ENCODE results near the gene PAK1.

The PAK1 gene

GRCh38 chr11:77370217-77370616 lies 103.7 kb downstream of the PAK1 start:
- DNase-seq: no peak

- no peak for DNase-seq
These were observed 112.7 kb downstream of the PAK1 start for GRCh38 chr11:77361184-77361583.

DNA sequence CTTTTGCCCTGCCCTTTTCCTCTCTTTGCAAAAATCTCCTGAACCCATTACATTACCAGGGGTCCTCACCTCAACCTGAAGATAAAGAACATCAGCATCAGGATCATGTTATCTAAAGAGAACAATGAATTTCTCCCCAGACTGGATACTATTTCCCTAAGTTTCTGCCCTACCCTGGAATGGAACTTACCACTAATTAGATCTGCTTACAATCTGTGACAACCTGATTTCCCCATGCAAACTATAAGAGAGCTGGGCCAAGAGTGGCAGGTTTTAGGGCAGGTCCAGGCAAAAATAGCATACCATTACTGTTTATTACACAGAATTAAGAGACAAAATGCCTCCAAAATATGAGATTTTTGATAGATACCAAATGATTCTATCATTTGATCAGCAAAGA lies 114.4 kb downstream of the PAK1 start:
- DNase-seq: no peak

DNA sequence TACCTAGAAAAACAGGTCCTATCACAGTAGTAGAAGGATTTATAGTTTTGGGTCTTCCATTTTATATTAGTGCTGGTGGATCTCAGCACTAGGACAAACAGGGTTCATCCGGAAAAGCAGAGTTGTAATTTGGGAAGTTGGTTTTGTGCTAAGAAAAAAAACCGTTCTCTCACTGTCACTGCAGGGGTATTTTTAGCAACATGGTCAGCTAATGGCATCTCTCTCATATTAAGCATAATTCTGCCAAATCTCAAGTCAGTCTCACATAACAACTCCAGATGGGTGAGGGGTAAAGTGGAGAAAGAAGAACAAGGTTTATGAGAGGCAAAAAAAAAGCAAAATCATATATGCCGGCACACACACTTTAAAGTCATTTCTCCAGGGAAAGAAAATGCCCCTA lies 120.8 kb downstream of the PAK1 start:
- DNase-seq: no peak

GRCh38 chr11:77351281-77351886 lies 122.5 kb downstream of the PAK1 start:
- DNase-seq: no peak

- no peak for DNase-seq
These were observed 125.9 kb downstream of the PAK1 start for GRCh38 chr11:77347948-77348347.

DNA sequence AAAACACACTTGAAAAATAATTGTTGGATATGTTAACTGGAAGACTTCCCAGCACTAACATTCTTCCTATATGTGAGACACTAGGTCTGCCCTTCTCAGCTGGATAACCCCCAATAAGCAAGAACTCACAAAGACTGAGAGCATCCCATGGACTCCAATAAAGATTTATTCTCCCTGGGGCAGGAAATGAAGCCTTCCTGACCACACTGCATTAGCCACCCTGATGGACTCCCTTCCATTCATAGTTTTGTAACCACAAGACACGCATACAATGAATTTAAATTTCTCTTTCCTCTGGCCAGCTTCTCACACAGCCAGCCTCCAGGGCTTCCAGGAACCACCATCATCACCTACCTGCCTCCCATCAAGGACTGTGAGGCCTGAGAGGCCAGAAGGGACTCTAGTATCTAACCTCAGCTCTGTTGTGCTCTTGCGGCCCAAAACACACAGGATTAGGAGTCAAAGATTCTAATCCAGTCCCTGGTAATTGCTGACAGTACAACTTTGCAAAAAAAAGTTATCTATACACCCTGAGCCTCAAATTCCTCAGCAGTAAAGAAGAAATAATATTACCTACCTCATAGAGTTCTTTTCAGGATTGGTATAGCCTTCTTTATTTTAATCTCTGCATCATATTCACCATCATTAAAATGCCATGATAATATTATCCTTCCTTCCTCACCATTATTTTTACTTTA lies 126.8 kb downstream of the PAK1 start:
- DNase-seq: no peak

DNA sequence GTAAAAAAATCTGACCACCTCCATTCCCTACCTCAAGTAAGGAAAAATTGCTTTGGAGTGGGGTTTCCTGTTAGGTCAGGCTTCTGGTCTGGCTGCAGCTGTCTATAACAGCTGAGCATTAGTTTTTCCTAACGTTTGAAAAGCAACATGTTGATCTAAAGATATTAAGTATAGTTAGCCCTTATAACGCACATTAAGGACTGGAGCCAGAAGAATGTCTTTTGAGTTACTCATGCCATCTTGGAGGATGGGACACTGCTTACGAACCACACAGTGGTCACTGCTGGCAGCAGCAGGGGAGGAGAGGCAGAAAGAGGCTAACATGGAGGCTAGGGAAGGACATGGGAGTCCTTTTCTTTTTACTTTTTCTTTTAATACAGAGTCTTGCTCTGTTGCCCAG lies 128.3 kb downstream of the PAK1 start:
- DNase-seq: no peak

- no peak for DNase-seq
These were observed 133.4 kb downstream of the PAK1 start for GRCh38 chr11:77340501-77340900.

- no peak for DNase-seq
These were observed 141.6 kb downstream of the PAK1 start for GRCh38 chr11:77332259-77332658.

DNA sequence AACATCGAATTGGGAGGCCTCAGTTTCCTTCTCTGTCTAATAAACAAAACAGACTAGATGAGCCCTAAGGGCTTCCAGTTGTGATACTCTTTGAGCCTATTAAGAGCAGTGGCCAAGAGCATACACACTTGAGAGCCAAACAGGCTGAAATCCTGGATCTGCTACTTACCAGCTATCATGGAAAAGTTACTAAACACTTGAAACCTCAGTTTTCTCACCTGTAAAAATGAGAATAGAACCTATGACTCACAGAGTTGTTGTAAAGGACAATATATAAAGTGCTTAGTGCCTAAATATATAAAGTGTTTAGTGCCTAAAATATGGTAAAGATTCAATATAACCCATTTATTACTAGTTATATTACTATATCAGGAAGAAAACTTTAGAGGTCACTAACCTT lies 148.7 kb downstream of the PAK1 start:
- DNase-seq: no peak

DNA sequence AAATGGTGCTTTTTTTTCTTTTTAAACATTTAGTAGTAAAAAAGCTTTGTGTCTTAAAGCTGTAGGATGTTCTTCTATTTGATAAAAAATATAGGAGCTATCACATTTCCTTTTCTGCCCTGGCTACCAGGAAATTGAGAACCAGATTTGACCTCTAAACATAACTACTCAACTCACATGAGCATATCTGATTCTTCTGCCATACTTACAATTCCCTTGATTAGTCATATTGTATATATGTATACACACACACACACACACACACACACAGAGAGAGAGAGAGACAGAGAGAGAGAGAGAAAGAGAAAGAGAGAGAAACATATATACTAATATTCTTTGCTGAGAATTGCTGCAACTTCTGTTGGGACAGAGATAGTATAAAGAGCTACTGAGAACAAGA lies 149.4 kb downstream of the PAK1 start:
- DNase-seq: no peak

DNA sequence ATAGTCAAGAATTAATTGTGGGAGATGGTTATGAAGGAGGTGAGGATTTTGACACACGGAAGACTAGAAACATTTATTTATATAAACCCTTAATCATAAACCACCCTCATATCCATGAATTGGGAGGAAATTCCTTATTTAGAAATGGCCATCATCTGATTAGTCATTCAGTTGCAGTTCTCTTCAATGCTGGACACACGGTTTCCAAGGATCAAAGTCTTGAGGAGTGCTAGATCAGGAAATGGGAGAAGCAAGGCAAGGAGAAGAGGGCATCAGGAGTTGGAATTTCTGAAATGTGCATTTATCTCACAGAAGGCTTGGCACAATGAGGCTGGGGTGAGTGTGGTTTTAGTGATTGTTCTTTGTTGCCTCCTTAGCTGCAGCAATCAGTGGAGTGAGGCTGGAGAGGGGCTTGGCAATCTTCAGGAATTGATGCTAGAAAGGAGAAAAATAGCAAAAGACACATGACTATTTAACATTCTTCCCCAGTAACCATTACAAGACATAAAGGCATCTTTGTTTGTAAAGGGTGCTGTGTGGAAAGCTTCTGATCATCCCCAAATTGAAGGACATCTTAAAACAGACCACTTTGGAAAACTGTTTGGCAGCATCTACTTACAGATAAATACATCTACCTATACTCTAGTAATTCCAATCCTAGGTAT lies 150.8 kb downstream of the PAK1 start:
- no peak for DNase-seq

DNA sequence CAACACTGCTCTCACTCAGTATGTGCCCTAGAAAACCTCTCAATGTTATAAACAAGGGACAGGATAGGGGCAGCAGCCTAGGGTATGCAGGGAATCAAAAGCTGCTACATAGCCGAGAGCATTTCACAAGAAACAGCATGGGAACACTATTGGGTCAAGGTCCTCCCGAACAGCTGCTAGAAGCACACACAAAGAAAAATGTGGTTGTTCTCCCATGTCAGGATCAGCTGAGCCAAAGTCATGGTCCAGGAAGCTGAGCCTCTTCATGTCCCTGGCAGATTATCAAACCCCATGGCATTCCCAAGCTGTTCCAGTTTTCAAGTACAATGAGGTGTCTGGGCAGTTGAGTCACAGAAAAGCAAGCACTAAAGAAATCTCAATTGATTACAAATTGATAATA lies 151.4 kb downstream of the PAK1 start:
- DNase-seq: no peak

- no peak for DNase-seq
These were observed 153.5 kb downstream of the PAK1 start for GRCh38 chr11:77320351-77320750.

GRCh38 chr11:77318600-77318999 lies 155.3 kb downstream of the PAK1 start:
- DNase-seq: no peak

DNA sequence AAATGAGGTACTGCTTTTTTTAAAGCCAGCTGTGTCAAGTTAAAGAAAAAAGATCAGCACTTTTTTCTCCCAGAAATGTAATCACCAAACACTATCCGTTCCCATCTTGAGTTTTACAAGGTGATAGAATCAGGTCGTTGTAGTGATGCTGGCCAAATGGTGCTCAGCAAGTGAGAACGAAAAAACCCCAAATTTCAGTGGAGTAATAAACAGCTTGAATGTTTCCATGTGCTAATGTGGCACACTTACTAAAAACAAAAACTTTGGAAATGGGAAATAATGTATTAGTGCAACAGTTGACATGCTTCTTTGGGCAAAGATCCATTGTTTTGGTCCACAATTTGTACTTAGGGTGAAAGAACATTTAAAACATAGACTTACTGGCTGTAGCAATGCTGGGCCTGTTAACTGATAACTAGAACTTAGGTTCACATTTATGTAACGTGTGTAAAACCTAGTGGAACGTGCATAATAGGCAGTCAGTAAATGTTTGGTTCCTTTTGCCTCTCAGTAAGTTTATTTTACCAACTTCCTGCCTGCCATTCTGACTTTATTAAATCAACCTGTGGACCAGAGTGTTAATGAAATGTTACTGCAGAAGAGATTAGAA lies 157.1 kb downstream of the PAK1 start:
- DNase-seq: no peak

GRCh38 chr11:77312107-77312506 lies 161.8 kb downstream of the PAK1 start:
- DNase-seq: no peak

- DNase-seq: no peak
These were observed 162.2 kb downstream of the PAK1 start for GRCh38 chr11:77311701-77312100.

DNA sequence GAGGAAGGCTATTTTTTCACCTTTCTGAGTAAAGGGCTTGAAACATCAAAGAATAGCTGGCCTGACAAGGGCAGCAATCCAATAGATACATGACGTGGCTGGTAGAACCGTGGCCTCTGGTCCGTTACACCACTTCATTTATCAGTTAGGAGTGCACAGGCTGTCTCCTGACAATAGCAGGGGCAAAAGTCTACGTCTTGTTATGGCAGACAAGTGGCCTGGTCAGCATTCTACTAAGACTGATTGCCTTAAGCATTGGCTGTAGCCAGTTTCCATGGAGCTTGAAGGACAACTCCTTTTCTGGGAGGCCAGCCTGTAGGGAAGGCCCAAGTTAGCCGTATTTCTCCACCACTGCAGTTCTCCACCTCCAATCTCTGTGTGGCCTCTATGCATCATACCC lies 163.2 kb downstream of the PAK1 start:
- DNase-seq: no peak

GRCh38 chr11:77309401-77310085 lies 164.4 kb downstream of the PAK1 start:
- no peak for DNase-seq

DNA sequence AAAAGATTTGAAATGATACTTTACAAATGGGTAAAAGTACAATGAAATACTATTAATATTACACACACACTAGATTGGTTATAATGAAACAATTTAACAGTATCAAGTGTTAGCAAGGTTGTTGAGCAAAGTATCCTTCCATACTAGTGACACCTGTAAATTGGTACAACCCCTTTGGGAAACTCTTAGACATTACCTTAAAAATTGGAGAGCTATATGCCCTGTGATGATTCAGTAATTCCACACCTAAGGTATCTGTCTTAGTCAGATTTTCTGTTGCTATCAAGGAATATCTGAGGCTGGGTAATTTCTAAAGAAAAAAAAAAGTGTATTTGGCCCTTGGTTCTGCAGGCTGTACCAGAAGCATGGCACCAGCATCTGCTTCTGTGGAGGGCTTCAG lies 165.1 kb downstream of the PAK1 start:
- DNase-seq: no peak

GRCh38 chr11:77303328-77303727 lies 170.6 kb downstream of the PAK1 start:
- no peak for DNase-seq

GRCh38 chr11:77302752-77303151 lies 171.1 kb downstream of the PAK1 start:
- no peak for DNase-seq
